ENCODE measurements around the gene FANCM.
A peak's percentile ranks its signal among the peaks of the same experiment; 100 is the strongest.

Gene FANCM

DNA sequence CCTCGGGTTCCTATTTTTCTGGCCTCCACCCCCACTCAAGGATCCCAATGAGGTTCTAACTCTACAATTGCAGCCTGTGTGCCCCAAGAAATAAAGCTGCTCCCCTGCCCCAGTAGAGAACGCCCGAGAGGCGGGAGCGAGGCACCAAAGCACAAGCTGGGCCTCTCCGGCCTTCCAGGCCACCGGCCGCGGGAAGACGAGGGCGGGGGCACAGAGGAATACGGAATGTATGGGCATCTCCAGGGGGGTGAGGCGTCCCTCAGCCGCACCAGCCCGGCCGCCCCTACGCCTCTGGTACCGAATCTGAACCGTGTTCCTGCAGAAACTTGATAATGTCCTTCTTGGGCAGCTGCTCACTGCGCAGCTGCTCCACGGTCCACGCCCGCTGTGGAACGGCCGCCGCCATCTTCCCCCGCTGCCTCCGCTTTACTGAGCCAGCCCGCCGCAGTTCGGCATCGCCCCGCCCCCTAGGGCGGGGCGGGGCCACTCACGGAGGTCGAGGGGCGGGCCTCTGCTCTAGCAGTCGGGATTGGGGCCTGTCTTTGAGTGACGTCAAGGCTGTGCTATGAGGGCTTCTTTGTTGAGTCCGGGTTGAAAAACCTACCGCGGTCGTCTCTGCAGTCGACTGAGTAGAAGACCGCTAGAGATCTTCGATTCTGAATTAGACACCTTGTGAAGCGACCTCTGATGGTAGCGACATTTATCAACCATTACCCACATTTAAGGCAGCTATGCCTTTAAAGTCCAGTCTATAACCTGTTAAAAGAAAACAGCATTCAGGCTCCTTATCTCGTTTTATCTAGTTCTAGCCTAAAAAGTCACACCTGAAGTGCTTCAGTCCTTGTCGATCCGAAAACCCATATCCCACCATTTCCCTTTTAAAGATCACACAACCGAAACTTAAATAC, 1.4 kb upstream of the FANCM start, which contains the start of gene FKBP3 (continued):
- TF ChIP-seq SCRT1 (tag by site-specific recombination; IDR thresholded peaks at IDR 0.05; ENCODE audit: borderline replicate concordance) (no peak), ZFP41 (tag by site-specific recombination; IDR thresholded peaks at IDR 0.05; ENCODE audit: borderline replicate concordance) (no peak), ZNF274 (IDR thresholded peaks at IDR 0.05; ENCODE audit: low read length) (no peak), ZNF274 (tag by site-specific recombination; IDR thresholded peaks at IDR 0.05; ENCODE audit: borderline replicate concordance) (no peak), ZXDB (tag by site-specific recombination; IDR thresholded peaks at IDR 0.05) (peak; percentile 56), ZNF341 (tag by site-specific recombination; IDR thresholded peaks at IDR 0.05; ENCODE audit: low read depth) (peak; percentile 40; the same call in 1 of the 2 replicates), ZNF677 (tag by site-specific recombination; IDR thresholded peaks at IDR 0.05) (no peak), OVOL3 (tag by site-specific recombination; IDR thresholded peaks at IDR 0.05) (no peak), ZNF518A (tag by site-specific recombination; conservative IDR thresholded peaks at IDR 0.05; ENCODE audit: low read depth) (no peak), ZNF214 (tag by site-specific recombination; IDR thresholded peaks at IDR 0.05; ENCODE audit: borderline replicate concordance) (no peak), ZNF548 (tag by site-specific recombination; IDR thresholded peaks at IDR 0.05) (no peak), ZNF426 (tag by site-specific recombination; IDR thresholded peaks at IDR 0.05) (no peak), HOXD13 (CRISPR knock-in tag; IDR thresholded peaks at IDR 0.05; ENCODE audit: borderline replicate concordance) (no peak), ZNF521 (tag by site-specific recombination; IDR thresholded peaks at IDR 0.05) (no peak), ZNF530 (tag by site-specific recombination; IDR thresholded peaks at IDR 0.05; ENCODE audit: low read depth) (no peak), ZNF221 (tag by site-specific recombination; IDR thresholded peaks at IDR 0.05; ENCODE audit: borderline replicate concordance) (no peak), ZBTB20 (tag by site-specific recombination; IDR thresholded peaks at IDR 0.05) (peak; percentile 28; the same call in 1 of the 2 replicates), ZNF423 (tag by site-specific recombination; IDR thresholded peaks at IDR 0.05) (no peak), ZNF670 (tag by site-specific recombination; IDR thresholded peaks at IDR 0.05; ENCODE audit: low read depth) (no peak), IKZF3 (tag by site-specific recombination; IDR thresholded peaks at IDR 0.05) (peak; percentile 41; the same call in 1 of the 2 replicates), KLF1 (tag by site-specific recombination; IDR thresholded peaks at IDR 0.05) (peak; percentile 50; the same call in 1 of the 2 replicates), HOXC10 (CRISPR knock-in tag; IDR thresholded peaks at IDR 0.05) (no peak), ZNF184 (tag by site-specific recombination; IDR thresholded peaks at IDR 0.05) (no peak), ZNF391 (tag by site-specific recombination; IDR thresholded peaks at IDR 0.05; ENCODE audit: borderline replicate concordance, low read depth) (peak; percentile 49; the same call in 1 of the 2 replicates), ZNF23 (tag by site-specific recombination; IDR thresholded peaks at IDR 0.05; ENCODE audit: borderline replicate concordance) (no peak), SP3 (tag by site-specific recombination; IDR thresholded peaks at IDR 0.05) (peak; percentile 84), ZNF747 (tag by site-specific recombination; IDR thresholded peaks at IDR 0.05) (no peak), ZNF121 (tag by site-specific recombination; IDR thresholded peaks at IDR 0.05) (no peak), ZNF596 (tag by site-specific recombination; IDR thresholded peaks at IDR 0.05) (no peak), HOXA7 (CRISPR knock-in tag; IDR thresholded peaks at IDR 0.05; ENCODE audit: borderline replicate concordance) (no peak)
- TF ChIP-seq, protein P1, sequence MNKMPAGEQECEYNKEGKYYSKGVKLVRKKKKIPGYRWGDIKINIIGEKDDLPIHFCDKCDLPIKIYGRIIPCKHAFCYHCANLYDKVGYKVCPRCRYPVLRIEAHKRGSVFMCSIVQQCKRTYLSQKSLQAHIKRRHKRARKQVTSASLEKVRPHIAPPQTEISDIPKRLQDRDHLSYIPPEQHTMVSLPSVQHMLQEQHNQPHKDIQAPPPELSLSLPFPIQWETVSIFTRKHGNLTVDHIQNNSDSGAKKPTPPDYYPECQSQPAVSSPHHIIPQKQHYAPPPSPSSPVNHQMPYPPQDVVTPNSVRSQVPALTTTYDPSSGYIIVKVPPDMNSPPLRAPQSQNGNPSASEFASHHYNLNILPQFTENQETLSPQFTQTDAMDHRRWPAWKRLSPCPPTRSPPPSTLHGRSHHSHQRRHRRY (tag by site-specific recombination; IDR thresholded peaks at IDR 0.05), result no peak
- TF ChIP-seq, protein P2, sequence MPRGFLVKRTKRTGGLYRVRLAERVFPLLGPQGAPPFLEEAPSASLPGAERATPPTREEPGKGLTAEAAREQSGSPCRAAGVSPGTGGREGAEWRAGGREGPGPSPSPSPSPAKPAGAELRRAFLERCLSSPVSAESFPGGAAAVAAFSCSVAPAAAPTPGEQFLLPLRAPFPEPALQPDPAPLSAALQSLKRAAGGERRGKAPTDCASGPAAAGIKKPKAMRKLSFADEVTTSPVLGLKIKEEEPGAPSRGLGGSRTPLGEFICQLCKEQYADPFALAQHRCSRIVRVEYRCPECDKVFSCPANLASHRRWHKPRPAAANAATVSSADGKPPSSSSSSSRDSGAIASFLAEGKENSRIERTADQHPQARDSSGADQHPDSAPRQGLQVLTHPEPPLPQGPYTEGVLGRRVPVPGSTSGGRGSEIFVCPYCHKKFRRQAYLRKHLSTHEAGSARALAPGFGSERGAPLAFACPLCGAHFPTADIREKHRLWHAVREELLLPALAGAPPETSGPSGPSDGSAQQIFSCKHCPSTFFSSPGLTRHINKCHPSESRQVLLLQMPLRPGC (tag by site-specific recombination; IDR thresholded peaks at IDR 0.05), result 0 out of 2 replicates have a peak, but pooled peaks have one; percentile 18

Measured in HEK293 (cell line).